SU-DHL-6 (cell line): ENCODE data around the gene ANKS1B.

ENCODE experiments used
- H2AFZ ChIP-seq: fragments of 200-600 bp; sonication (generic); 2 replicates; pipeline ENCODE4 v1.6.1; 2014; ENCODE audit warnings: low read depth, mild to moderate bottlenecking, moderate library complexity, mixed read lengths, antibody characterized with exemption, low read length; ENCODE audit not compliant: severe bottlenecking
- H3F3A ChIP-seq: fragments of 200-600 bp; shearing (Covaris generic); 2 replicates; pipeline ENCODE4 v1.6.0; 2016; ENCODE audit warnings: antibody characterized with exemption, mild to moderate bottlenecking; ENCODE audit not compliant: insufficient read depth
- H3K27ac ChIP-seq: fragments of 200-600 bp; sonication (generic); 2 replicates; pipeline ENCODE4 v1.5.1; 2016; ENCODE audit warnings: low read depth, mild to moderate bottlenecking, low read length, moderate library complexity, mixed read lengths
- H3K27me3 ChIP-seq: fragments of 200-600 bp; sonication (generic), shearing (Covaris generic); 2 replicates; pipeline ENCODE4 v1.6.0; 2014; ENCODE audit warnings: mild to moderate bottlenecking, low read length
- H3K36me3 ChIP-seq: fragments of 200-600 bp; sonication (generic); 2 replicates; pipeline ENCODE4 v1.6.1; 2014; ENCODE audit warnings: mild to moderate bottlenecking, low read length, mixed read lengths
- H3K4me2 ChIP-seq: fragments of 300-600, 200-600 bp; shearing (Covaris generic), sonication (generic); 2 replicates; pipeline ENCODE4 v1.6.0; 2014; ENCODE audit warnings: low read length, low read depth, mild to moderate bottlenecking; ENCODE audit not compliant: poor library complexity, severe bottlenecking
- H3K4me3 ChIP-seq: fragments of 200-600 bp; sonication (generic); 2 replicates; pipeline ENCODE4 v1.5.1; 2014; ENCODE audit warnings: antibody characterized with exemption, low read length, mild to moderate bottlenecking, mixed read lengths; ENCODE audit not compliant: insufficient read depth, poor library complexity, severe bottlenecking
- H3K79me2 ChIP-seq: fragments of 200-600 bp; sonication (generic); 2 replicates; pipeline ENCODE4 v1.6.1; 2014; ENCODE audit warnings: mild to moderate bottlenecking, low read length, moderate library complexity; ENCODE audit not compliant: insufficient read depth
- H3K9ac ChIP-seq: fragments of 200-600 bp; sonication (generic); 2 replicates; pipeline ENCODE4 v1.7.0; 2014; ENCODE audit warnings: mild to moderate bottlenecking, low read length
- H3K9me2 ChIP-seq: fragments of 200-600 bp; sonication (generic); replicated peaks from 2 replicates; pipeline ENCODE4 v1.6.1; 2014; ENCODE audit warnings: low read length; ENCODE audit not compliant: insufficient read depth
- H3K9me3 ChIP-seq: fragments of 200-600 bp; sonication (generic); 2 replicates; pipeline ENCODE4 v1.6.1; 2014; ENCODE audit warnings: low read length, mixed read lengths; ENCODE audit not compliant: insufficient read depth
- H4K20me1 ChIP-seq: fragments of 200-600 bp; sonication (generic); 2 replicates; pipeline ENCODE4 v1.6.1; 2014; ENCODE audit warnings: low read depth, mild to moderate bottlenecking, antibody characterized with exemption, low read length, moderate library complexity, mixed read lengths
- EZH2phosphoT487 ChIP-seq: fragments of 200-600 bp; sonication (generic), shearing (Covaris generic); conservative IDR thresholded peaks from 2 replicates; pipeline ENCODE4 v1.6.1; 2018; ENCODE audit warnings: mild to moderate bottlenecking, antibody characterized with exemption, low read length, moderate library complexity, mixed read lengths
- TF ChIP-seq, protein P1 (sequence below): fragments of 200-600 bp; sonication (generic); IDR thresholded peaks from one replicate; pipeline ENCODE4 v1.5.1; 2017; ENCODE audit warnings: antibody characterized with exemption, mild to moderate bottlenecking, low read length, moderate library complexity; ENCODE audit not compliant: insufficient read depth, poor library complexity, severe bottlenecking

The ANKS1B gene

DNA sequence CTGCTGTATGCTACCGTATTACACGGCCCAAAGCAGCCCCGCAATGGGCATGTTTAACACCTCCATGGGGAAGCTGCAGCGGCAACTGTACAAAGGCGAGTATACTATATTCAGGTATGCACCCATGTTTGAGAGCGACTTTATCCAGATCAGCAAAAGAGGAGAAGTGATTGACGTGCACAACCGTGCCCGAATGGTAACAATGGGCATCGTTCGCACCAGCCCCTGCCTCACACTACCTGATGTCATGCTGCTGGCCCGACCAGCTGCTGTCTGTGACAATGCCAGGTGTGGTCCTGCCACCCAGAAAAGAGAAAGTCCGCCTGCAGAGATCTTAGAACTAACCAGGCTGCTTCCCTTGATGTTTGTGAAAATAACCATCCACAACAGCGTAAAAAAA is 336.6 kb downstream of the ANKS1B start:
- no peak overlapping the region for H2AFZ ChIP-seq
- H3K36me3 ChIP-seq: no peaks in the 10 kb centered on the region
- H3K4me2 ChIP-seq: no peak overlapping the region
- TF ChIP-seq, protein P1, sequence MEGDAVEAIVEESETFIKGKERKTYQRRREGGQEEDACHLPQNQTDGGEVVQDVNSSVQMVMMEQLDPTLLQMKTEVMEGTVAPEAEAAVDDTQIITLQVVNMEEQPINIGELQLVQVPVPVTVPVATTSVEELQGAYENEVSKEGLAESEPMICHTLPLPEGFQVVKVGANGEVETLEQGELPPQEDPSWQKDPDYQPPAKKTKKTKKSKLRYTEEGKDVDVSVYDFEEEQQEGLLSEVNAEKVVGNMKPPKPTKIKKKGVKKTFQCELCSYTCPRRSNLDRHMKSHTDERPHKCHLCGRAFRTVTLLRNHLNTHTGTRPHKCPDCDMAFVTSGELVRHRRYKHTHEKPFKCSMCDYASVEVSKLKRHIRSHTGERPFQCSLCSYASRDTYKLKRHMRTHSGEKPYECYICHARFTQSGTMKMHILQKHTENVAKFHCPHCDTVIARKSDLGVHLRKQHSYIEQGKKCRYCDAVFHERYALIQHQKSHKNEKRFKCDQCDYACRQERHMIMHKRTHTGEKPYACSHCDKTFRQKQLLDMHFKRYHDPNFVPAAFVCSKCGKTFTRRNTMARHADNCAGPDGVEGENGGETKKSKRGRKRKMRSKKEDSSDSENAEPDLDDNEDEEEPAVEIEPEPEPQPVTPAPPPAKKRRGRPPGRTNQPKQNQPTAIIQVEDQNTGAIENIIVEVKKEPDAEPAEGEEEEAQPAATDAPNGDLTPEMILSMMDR: no peak
- TF ChIP-seq EZH2phosphoT487: no peak
- no peaks in the 10 kb centered on the region for H4K20me1 ChIP-seq
- no peaks in the 10 kb centered on the region for H3K9me2 ChIP-seq
- no peaks in the 10 kb centered on the region for H3K79me2 ChIP-seq
- H3K27ac ChIP-seq: no peak overlapping the region
- H3K9ac ChIP-seq: no peak overlapping the region
- no peaks in the 10 kb centered on the region for H3F3A ChIP-seq
- H3K4me3 ChIP-seq: no peak overlapping the region
- H3K27me3 ChIP-seq: no peaks in the 10 kb centered on the region
- no peaks in the 10 kb centered on the region for H3K9me3 ChIP-seq

DNA sequence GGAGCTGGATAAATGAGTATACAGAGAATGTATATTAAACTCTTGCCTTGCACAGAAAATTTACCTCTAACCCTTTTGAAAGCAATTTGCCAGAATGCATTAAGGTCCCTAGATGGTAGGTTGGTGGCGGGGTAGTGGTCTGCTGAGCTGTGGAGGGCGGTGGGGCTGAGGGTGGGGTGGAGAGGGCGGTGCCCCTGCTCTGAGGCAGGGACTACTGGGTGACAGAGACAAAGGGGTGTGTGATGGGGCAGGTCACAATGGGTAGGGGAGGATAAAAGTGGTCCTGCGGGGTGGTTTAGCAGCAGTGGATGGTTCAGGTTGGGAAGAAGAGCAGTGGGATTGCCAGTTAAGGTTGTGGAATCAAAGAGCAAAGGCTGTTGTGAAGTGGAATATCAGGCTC is 337.3 kb downstream of the ANKS1B start, which contains the start of gene GARIN6:
Gene GARIN6, plus strand, starts transcription at position 301 of the 400 bp plus-strand sequence. CDS start 422 bp downstream, outside the sequence.
- TF ChIP-seq, protein P1: no peak
- no peak for TF ChIP-seq EZH2phosphoT487
- Histone ChIP-seq H3K9ac (no peak within 1 kb of the TSS), H3K4me2 (no peak within 1 kb of the TSS), H3K27ac (no peak within 1 kb of the TSS), H3K9me3 (no peaks in the 10 kb centered on the region), H3K79me2 (no peaks in the 10 kb centered on the region), H4K20me1 (no peaks in the 10 kb centered on the region), H3K27me3 (no peaks in the 10 kb centered on the region), H2AFZ (no peak within 1 kb of the TSS), H3K36me3 (no peaks in the 10 kb centered on the region), H3F3A (no peaks in the 10 kb centered on the region), H3K9me2 (no peaks in the 10 kb centered on the region), H3K4me3 (no peak within 1 kb of the TSS)

DNA sequence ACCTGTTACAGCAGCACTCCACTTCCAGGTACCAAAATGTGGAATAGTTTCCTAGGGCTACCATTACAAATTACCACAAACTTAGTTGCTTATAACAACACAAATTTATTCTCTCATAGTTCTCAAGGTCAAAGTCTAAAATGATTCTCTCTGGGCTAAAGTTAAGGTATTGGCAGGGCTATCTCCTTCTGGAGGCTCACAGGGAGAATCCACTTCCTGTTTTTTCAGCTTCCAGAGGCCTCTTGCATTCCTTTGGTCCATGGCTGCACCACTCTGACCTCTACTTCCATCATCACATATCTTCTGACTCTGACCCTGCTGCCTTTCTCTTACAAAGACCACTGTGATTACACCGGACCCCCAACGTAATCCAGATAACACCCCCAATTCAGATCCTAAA is 340.1 kb downstream of the ANKS1B start:
- H3K4me3 ChIP-seq: no peak overlapping the region
- no peak overlapping the region for H2AFZ ChIP-seq
- no peak for TF ChIP-seq EZH2phosphoT487
- TF ChIP-seq, protein P1: no peak
- no peaks in the 10 kb centered on the region for H4K20me1 ChIP-seq
- H3K79me2 ChIP-seq: no peaks in the 10 kb centered on the region
- no peaks in the 10 kb centered on the region for H3K9me3 ChIP-seq
- no peaks in the 10 kb centered on the region for H3F3A ChIP-seq
- H3K36me3 ChIP-seq: no peaks in the 10 kb centered on the region
- H3K27ac ChIP-seq: no peak overlapping the region
- H3K4me2 ChIP-seq: no peak overlapping the region
- H3K9me2 ChIP-seq: no peaks in the 10 kb centered on the region
- no peaks in the 10 kb centered on the region for H3K27me3 ChIP-seq
- no peak overlapping the region for H3K9ac ChIP-seq
